AG08396 (cell line): Measurements from ENCODE around the gene GPBP1.
"Not testable (repeated sequence)": the region's sequence is repeated elsewhere in the genome, so short reads cannot be mapped to it uniquely, and the experiment has no call there.

Experiments used
- DNase-seq: peaks from one replicate; pipeline ENCODE4 v3.0.0; 2012; ENCODE audit warnings: low spot score, mixed read lengths

The GPBP1 gene

DNA sequence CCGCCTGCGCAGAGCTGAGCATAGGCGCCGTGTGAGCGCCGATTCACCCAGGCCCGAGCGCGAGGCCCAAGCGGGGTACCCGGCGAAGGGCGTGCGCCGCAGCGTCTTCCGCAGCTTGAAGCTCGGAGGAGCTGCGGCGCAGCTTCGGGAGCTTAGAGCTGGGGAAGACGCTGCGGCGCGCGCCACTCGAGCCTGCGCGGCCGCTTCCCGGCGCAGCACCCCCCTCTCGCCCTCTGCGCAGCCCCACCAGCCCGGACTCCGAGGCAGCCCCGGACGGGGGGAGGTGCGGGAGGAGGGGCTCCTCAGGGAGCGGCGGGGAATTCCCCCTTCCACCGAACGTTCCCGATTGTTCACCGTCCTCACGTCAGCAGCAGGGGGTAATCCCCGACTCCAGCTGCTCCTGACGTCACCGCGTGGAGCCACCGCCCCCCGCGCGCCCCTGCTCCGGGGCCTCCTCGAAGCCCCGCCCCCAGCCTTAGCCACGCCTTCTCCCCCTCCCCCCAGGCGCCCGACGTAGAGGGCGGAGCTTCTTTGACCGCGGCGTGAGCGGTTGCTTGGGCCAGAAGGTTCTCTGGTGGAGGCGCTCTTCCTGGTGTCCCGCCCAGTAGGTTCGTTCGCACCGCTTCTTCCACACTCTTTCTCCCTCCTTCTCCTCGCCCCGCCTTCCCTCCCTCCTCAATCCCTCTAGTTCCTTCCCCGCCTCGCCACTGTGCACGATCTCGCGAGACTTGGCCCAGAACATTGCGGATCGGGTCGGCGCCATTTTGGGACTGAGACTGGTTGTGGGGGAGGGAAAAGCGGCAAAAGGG lies at the start of gene GPBP1:
GPBP1 (plus strand) TSS at position 741 of the 809 bp plus-strand sequence. CDS start 40,072 bp downstream, outside the sequence.
- DNase-seq, result peak; percentile 98

DNA sequence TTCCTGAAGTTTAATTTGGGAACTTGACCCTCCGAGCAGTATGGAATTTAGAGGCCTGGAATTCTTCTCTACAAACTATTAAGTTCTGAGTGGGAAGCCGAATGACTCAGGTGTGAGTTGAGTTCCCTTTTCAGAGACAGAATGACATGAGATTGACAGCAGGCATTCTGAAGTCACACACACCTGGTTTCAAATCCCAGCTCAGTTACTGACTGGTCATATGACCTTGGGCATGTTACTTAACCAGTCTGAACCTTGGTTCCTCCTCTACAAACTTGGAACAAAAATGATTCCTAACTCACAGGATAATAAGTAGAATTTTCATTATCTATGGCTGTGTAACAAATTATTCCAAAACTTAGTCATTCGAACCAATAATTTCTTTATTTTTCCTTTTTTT lies 45.5 kb upstream of the GPBP1 start:
- no peak for DNase-seq

DNA sequence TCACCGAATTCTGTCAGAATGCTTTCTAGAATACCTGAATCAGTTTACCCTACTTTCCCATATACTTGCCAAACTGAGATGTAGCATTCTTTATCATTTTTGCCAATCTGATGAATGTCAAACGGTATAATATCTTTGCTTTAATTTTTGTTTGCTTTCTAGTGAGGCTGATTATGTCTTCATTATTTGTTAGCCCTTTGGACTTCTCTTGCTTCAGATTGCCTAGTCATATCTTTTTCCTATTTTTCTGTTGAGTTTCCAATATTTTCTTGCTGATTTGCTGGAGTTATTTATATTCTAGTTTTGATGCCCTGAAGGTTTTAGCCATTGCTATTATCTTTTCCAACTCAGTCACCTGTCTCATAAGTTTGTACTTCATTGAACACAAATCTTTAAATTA lies 40.3 kb upstream of the GPBP1 start:
- DNase-seq, result no peak

DNA sequence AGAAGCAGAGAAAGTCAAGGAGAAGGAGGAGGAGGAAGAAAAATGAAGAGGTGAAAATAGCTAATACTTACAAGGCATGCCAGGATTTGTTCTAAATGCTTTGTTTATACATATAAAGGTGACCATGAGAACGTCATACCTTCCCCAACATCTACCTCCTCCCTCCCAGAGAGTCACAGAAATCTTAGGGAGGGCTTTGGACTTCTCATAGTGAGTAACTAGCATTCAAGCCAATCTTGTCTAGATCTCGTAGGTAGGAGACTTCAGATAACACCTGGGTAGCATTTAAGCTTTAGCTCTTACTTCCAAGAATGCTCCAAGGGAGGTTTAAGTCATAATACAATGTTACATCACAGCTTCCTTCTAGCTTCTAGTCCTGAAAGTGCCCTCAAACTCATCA lies 36.5 kb upstream of the GPBP1 start:
- DNase-seq, result no peak

GRCh38 chr5:57152316-57152715 lies 21.5 kb upstream of the GPBP1 start:
- DNase-seq, result no peak

DNA sequence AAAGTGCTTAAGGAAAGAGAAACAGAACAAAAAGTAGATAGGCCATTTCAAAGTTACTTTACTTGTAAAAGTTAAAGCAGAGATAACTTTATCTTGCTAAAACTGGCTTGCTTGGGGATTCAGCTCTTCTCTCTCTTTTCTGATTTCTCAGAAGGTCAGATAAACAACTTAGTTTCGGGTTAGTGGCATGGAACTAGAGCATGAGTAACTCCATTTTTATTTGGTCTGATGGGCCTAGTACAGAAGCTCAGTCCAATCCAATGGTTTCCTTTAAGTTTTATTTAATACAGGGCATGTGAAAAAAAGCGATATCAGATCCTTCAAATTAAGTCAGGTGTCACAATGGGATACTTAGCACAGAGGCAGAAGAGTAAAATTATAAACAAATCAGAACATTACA lies 18.8 kb upstream of the GPBP1 start:
- DNase-seq, result no peak

DNA sequence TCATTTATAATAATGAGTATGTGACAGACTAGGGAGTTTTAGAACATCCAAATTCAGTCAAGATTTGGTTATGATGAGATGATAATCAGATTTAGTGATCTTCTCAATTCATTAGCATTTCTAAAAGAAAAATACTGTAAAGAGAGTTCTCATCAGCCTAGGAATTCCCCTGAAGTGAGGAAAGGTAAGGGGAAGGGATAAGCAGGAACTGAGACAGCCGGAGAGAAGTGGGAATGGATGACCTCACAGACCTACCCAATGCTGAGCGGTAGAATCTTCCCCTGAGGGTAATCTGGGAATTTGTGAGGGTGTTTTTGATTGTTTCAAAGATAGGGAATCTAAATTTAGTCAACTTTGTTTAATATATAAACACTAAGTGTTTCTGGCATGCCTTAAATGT lies 16.7 kb upstream of the GPBP1 start:
- no peak for DNase-seq

GRCh38 chr5:57157666-57158065 lies 16.2 kb upstream of the GPBP1 start:
- DNase-seq, result no peak

GRCh38 chr5:57163553-57164006 lies 10.3 kb upstream of the GPBP1 start:
- no peak for DNase-seq

DNA sequence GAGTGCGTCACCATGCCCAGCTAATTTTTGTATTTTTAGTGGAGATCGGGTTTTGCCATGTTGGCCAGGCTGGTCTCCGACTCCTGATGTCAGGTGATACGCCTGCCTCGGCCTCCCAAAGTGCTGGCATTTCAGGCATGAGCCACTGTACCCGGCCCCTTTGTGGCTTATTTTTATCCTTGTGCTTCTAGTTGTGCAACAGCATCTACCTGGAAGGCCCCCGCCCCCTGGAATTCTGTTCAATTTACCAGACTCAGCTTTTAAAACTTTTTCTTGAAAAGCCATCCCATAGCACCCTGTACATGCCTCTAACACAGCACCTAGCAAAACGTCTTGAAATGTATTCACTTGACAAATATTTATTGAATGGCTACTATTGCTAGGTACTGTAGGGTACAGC lies 9.7 kb upstream of the GPBP1 start:
- DNase-seq, result no peak

GRCh38 chr5:57165171-57165570 lies 8.7 kb upstream of the GPBP1 start:
- not testable (repeated sequence) for DNase-seq

- DNase-seq, result no peak
These were observed 7.6 kb upstream of the GPBP1 start for GRCh38 chr5:57166276-57166675.

DNA sequence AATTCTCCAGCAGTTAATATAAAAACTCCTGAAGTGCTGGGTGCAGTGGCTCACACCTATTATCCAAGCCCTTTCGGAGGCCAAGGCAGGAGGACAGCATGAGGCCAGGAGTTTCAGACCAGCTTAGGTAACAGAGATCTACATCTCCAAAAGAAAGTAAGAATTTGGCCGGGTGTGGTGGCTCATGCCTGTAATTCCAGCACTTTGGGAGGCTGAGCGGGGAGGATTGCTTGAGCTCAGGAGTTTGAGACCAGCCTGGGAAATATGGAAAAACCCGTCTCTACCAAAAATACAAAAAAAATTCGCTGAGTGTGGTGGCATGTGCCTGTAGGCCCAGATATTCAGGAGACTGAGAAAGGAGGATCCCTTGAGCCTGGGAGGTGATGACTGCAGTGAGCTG lies 6.7 kb upstream of the GPBP1 start:
- DNase-seq, result no peak

DNA sequence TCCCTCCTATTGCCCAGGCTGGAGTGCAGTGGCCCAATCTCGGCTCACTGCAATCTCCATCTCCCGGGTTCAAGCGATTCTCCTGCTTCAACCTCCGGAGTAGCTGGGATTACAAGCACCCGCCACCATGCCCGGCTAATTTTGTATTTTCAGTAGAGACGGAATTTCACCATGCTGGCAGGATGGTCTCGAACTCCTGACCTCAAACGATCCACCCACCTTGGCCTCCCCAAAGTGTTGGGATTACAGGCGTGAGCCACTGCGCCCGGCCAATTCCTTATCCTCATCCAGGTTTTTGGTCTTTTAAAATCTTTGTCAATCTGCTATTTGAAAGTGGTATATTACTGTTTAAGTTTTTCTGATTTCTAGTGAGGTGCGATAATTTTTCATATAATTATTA lies 3.7 kb upstream of the GPBP1 start:
- DNase-seq, result not testable (repeated sequence)

GRCh38 chr5:57171816-57172465 lies 1.9 kb upstream of the GPBP1 start:
- DNase-seq, result no peak

DNA sequence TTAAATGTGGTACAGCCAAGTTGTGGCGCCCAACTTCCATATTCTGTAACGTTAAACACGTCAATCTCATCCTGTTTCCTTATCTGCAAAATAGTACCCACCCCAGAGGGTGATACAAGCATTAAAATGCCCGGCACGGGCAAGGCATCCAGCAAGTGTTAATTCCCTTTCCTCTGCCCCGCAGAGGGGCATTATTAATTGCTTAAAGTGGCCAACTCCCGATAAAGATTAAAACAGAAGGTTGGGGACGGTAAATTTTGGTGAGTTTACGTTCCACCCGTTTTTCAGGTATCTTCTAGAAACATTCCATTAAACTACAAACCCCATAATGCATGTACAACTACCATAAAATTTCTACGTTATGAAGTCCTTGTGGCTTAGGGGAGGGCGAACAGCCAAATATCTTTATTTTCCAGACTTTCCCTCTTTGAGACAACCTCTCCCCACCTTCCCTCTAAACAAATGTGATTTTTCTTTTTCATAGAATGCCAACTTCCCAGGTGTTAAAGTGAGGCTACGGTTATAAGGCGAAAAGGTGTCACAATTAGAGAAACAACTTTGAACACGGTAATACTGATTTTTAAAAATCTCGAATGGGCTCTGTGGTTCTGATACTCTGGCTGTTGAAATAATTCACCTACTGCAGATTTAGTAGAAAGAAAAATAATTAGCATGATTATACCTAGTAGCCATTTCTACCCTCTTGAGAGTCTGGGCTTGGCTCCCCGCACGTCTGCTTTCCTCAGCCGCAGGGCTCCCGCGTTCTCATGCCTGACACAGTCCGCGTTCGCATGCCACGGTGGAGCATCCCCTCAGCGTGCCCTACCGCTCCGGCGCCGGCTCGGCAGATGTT lies 1.2 kb upstream of the GPBP1 start:
- no peak for DNase-seq

DNA sequence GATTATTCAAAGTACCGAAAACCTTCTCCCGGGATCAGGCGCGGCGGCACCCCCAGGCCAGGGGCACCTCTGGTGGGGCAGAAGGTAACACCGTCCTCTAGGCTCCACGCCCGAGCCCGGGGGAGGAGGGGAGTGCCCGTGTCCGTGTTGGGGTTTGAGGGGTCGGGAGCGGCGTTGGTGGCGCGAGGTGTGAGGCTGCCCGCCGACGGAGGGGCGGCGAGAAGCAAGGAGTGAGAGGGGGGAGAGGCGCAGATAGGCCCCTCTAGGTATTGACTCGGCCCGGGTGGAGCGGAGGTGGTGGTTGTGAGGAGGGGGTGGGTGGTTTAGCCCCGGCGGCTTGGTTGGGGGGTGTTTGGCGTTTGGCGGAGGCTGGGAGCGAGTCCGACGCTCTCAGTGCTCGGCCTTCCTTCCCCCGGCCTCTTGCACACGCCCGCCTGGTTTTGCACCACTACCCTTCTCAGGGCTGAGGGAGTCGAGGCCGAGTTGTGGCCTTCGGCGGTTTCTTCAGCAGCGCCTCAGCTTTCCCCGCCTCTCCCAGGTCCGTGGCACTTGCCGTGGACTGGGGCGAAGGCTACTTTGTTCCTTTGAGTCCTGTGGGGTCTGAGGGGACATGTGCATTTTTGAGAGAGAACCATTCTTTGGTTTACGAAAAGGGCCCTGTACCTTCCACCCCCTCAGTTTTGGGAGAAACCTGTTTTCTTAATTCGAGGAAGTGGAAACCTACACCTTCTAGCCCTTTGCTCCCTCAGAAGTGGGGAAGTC lies 450 bp downstream of the GPBP1 start:
- peak; percentile 27 for DNase-seq

DNA sequence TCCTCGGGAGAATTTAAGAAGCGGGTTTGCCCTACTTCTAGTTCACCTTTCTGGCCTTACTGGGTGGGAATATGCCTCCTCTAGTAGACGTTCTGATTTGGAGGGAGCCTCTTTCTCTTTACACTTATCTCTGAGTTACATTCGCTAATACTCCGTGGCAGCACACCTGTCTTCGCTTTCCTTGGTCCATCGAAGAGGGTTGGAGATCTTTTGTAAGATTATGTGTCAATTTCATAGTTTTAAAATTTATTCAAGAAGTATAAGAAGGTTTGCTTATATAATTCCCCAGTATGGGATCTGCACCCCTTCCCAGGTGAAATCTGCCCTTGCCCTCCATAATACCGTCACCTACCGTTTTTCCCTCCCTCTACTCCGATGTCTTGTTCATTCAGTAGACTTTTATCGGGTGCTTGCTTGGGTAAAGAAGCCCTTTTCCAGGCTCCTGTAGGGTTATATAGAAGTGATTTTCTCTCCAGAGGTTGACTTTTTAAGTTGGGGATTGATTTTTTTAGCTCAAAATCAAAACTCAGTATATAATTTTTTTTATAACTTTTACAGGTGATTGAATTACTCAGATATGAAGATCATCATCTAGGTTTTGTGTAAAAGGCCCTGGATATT lies 1.1 kb downstream of the GPBP1 start:
- DNase-seq, result no peak

DNA sequence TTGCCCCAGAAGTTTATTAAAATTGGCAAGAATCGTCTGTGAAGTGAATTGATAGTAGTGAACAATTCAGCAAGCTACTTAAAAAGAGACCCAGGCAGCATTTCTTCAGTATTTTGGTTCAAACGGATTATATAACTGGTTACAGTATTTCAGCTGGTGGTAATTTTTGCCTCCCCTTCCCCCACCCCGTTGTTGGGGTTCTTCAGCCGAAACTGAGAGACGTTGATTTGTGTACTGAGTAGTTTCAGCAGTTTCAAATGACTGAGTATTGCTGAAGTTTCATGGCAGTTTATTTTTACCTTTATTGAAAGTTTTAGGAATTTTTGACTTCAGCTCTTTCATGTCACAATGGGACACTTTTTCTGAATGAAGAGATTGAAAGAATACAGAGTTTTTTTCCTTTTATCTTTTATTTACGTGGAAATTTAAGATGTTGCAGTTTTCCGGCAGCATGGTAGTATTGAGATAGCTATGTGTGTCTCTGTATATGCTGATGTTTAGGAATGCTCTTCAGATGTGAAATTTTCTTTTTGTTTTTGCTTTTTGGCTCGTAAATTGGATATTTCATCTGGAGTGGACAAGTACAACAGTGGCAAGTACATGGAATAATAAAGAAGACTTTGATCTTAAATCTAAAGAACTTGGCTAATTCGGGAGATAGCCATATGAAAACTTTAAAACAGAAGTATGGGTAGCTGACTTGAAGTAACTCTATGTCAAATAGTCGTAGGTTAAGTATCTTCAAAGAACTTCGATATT lies 1.9 kb downstream of the GPBP1 start:
- no peak for DNase-seq

DNA sequence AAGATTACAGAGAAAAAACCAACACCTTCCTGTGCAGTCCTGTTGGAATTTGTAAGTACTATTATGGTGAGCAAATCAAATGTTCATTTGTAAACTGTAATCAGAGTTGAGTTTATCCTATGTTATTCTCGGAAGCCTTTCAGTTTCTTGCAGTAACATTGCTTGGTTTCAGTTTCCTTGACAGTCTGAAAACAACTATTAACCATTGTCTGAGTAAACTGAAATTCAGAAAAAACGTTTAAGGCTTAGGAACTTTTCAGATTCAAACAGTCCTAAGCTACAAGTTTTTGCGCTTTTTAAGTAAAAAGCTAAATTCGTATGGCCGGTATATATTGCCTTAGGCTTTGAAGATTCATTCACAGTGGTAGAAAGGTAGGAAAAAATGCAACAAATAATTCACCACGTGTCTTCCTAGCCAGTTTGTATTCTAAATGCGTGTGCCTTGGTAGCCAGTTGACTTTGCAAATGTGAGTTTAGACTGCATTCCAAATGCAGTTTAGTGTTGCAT lies 2.5 kb downstream of the GPBP1 start:
- DNase-seq, result no peak
